Loucy (cell line): Measurements from ENCODE around the gene STOX2.

Experiments used
- CTCF ChIP-seq: fragments of 200-600 bp; sonication (generic); conservative IDR thresholded peaks from 2 replicates; pipeline ENCODE4 v1.5.1; 2014; ENCODE audit warnings: mild to moderate bottlenecking, antibody characterized with exemption, low read length
- EZH2phosphoT487 ChIP-seq: fragments of 200-600 bp; IDR thresholded peaks from 2 replicates; pipeline ENCODE4 v1.6.1; 2018; ENCODE audit warnings: antibody characterized with exemption, mild to moderate bottlenecking, moderate library complexity, borderline replicate concordance

GRCh38 chr4:184014301-184014700, 109.2 kb downstream of the STOX2 start:
- no peak for TF ChIP-seq CTCF
- TF ChIP-seq EZH2phosphoT487, result no peak
